HepG2 (cell line): Measurements from ENCODE around the gene AWAT2. TPM values are rescaled to one million over a fixed set of nuclear protein-coding genes. Genes with fewer than 3 reads are reported as not detected.
A peak's percentile ranks its signal among the peaks of the same experiment; 100 is the strongest.

Source experiments
- ATAC-seq: fragments of 200-7000 bp; cut with Tn5 transposase; 3 replicates; pipeline ENCODE4 v1.9.1; 2020; ENCODE audit warnings: mild to moderate bottlenecking, moderate library complexity
- BruUV-seq: library from RNA; stranded (reverse); fragments of 400-500 nt; replicated peaks from 2 replicates; lab custom pipeline; 2021; lab: Mats Ljungman, UMichigan
- CTCF ChIA-PET: fragments of 300-600 bp; formaldehyde crosslinking; extraction: SDS; loops from one replicate; lab custom pipeline; 2021; ENCODE audit warnings: low total read pairs, inconsistent platforms, low intra/inter-chr PET ratio; lab: Yijun Ruan, JAX
- POLR2A ChIA-PET: fragments of 350-600 bp; sonication (Branson Sonifier 250); formaldehyde crosslinking; loops from one replicate; lab custom pipeline; 2020; ENCODE audit warnings: antibody characterized with exemption, inconsistent platforms; lab: Yijun Ruan, JAX
- DNase-seq: peaks from one replicate; pipeline ENCODE4 v3.0.0-alpha.2; 2015; ENCODE audit warnings: low spot score
- FAIRE-seq: peaks from 3 replicates; lab custom pipeline; 2011; peaks lifted over from hg19 to GRCh38; lab: Jason Lieb, UNC
- H2AFZ ChIP-seq: one replicate; pipeline ENCODE4 v1.6.1; 2011; ENCODE audit warnings: low read length, inconsistent platforms
- H3K27ac ChIP-seq: fragments of 300-600 bp; 3 replicates; pipeline ENCODE4 v1.8.0; 2011; ENCODE audit warnings: mixed run types, mild to moderate bottlenecking, mixed read lengths, low read length, inconsistent platforms; ENCODE audit not compliant: insufficient read depth; ENCODE audit errors: extremely low read length
- H3K27me3 ChIP-seq, 2 experiments: fragments of 200-600 bp in 1 of 2; 2 replicates in 1 of 2; 3 replicates in 1 of 2; pipeline versions ENCODE4 v1.6.0 to v1.8.0; 2011; ENCODE audit warnings: low read length in 2 of 2, mild to moderate bottlenecking in 2 of 2, moderate library complexity in 2 of 2, inconsistent platforms in 1 of 2; ENCODE audit not compliant: insufficient read depth in 2 of 2, control insufficient read depth in 1 of 2
- H3K36me3 ChIP-seq, 2 experiments: fragments of 200-600 bp in 1 of 2; replicated peaks in 1 of 2; 2 replicates in 1 of 2; 3 replicates in 1 of 2; pipeline versions ENCODE4 v1.5.1 to v1.8.0; 2011; ENCODE audit warnings: low read length in 2 of 2, inconsistent platforms in 1 of 2; ENCODE audit not compliant: insufficient read depth in 2 of 2, control insufficient read depth in 1 of 2
- H3K4me1 ChIP-seq: 2 replicates; pipeline ENCODE4 v1.5.1; 2012; ENCODE audit warnings: low read length, inconsistent platforms; ENCODE audit not compliant: insufficient read depth
- H3K4me2 ChIP-seq: 2 replicates; pipeline ENCODE4 v1.6.0; 2011; ENCODE audit warnings: low read depth, low read length, inconsistent platforms
- H3K4me3 ChIP-seq, 3 experiments: fragments of 200-600 bp in 1 of 3; sonication (generic), shearing (Covaris generic) in 1 of 3; replicated peaks in 1 of 3; 2 replicates each; pipeline ENCODE4 v1.5.1; 2011 to 2016; ENCODE audit warnings: low read length in 3 of 3, inconsistent platforms in 2 of 3, low read depth in 2 of 3, mild to moderate bottlenecking in 2 of 3, control low read depth in 1 of 3, mixed read lengths in 1 of 3; ENCODE audit not compliant: insufficient read depth in 1 of 3
- H3K79me2 ChIP-seq: one replicate; pipeline ENCODE4 v1.6.1; 2011; ENCODE audit warnings: low read length, inconsistent platforms; ENCODE audit not compliant: insufficient read depth
- H3K9ac ChIP-seq: 2 replicates; pipeline ENCODE4 v1.6.0; 2011; ENCODE audit warnings: mild to moderate bottlenecking, low read depth, low read length, inconsistent platforms; ENCODE audit not compliant: insufficient read depth
- H3K9me3 ChIP-seq: 2 replicates; pipeline ENCODE4 v1.5.1; 2012; ENCODE audit warnings: mild to moderate bottlenecking, low read length
- H4K20me1 ChIP-seq: 2 replicates; pipeline ENCODE4 v1.6.0; 2011; ENCODE audit warnings: inconsistent platforms, mild to moderate bottlenecking, low read length, moderate library complexity; ENCODE audit not compliant: insufficient read depth
- CHD2 ChIP-seq: IDR thresholded peaks from 2 replicates; pipeline ENCODE4 v1.6.1; 2011; ENCODE audit warnings: low read depth, low read length, improper control_type of control experiment
- FOSL1 ChIP-seq: sonication (generic); formaldehyde crosslinking; IDR thresholded peaks from 2 replicates; pipeline ENCODE4 v1.9.0; 2021; ENCODE audit warnings: missing genetic modification reagents, borderline replicate concordance
- GATAD2A ChIP-seq: IDR thresholded peaks from 2 replicates; pipeline ENCODE4 v1.6.1; 2016
- JUNB ChIP-seq: sonication (generic); formaldehyde crosslinking; IDR thresholded peaks from 2 replicates; pipeline ENCODE4 v1.8.0; 2022; ENCODE audit warnings: missing genetic modification reagents, mild to moderate bottlenecking, borderline replicate concordance
- KLF12 ChIP-seq: sonication (generic); formaldehyde crosslinking; IDR thresholded peaks from 2 replicates; pipeline ENCODE4 v1.4.0; 2020; ENCODE audit warnings: missing genetic modification reagents, borderline replicate concordance
- KLF9 ChIP-seq: IDR thresholded peaks from 2 replicates; pipeline ENCODE4 v1.6.1; 2016; ENCODE audit warnings: low read depth
- PHB2 ChIP-seq: fragments of 450-650 bp; IDR thresholded peaks from 2 replicates; pipeline ENCODE4 v1.6.1; 2018; ENCODE audit not compliant: partially characterized antibody
- RNF2 ChIP-seq: fragments of 450-650 bp; conservative IDR thresholded peaks from 2 replicates; pipeline ENCODE4 v1.6.1; 2016; ENCODE audit warnings: low read depth
- RXRB ChIP-seq: IDR thresholded peaks from 2 replicates; pipeline ENCODE4 v1.6.1; 2016; ENCODE audit warnings: borderline replicate concordance, missing genetic modification reagents, missing compliant biosample characterization
- SETDB1 ChIP-seq: sonication (generic); formaldehyde crosslinking; IDR thresholded peaks from 2 replicates; pipeline ENCODE4 v1.5.1; 2020; ENCODE audit warnings: missing genetic modification reagents, mild to moderate bottlenecking, borderline replicate concordance
- U2AF2 ChIP-seq: fragments of 200-400 bp; formaldehyde crosslinking; IDR thresholded peaks from 2 replicates; pipeline ENCODE4 v1.6.1; 2017; ENCODE audit warnings: low read depth, mild to moderate bottlenecking, low read length
- ZNF30 ChIP-seq: sonication (generic); formaldehyde crosslinking; IDR thresholded peaks from 2 replicates; pipeline ENCODE4 v1.5.0; 2020; ENCODE audit warnings: mild to moderate bottlenecking, missing genetic modification reagents
- ZNF335 ChIP-seq: sonication (generic); formaldehyde crosslinking; IDR thresholded peaks from 2 replicates; pipeline ENCODE4 v1.4.0; 2020; ENCODE audit warnings: missing genetic modification reagents
- ZNF441 ChIP-seq: sonication (generic); formaldehyde crosslinking; IDR thresholded peaks from 2 replicates; pipeline ENCODE4 v1.7.0; 2021; ENCODE audit warnings: missing genetic modification reagents, borderline replicate concordance
- ZNF501 ChIP-seq: sonication (generic); formaldehyde crosslinking; IDR thresholded peaks from 2 replicates; pipeline ENCODE4 v1.5.1; 2020; ENCODE audit warnings: mild to moderate bottlenecking, moderate library complexity, missing genetic modification reagents
- ZNF737 ChIP-seq: sonication (generic); formaldehyde crosslinking; IDR thresholded peaks from 2 replicates; pipeline ENCODE4 v1.5.0; 2020; ENCODE audit warnings: missing genetic modification reagents, mild to moderate bottlenecking, borderline replicate concordance
- WGBS: methylation state at CpG from one replicate; pipeline ENCODE4 v1.1.6; 2017; ENCODE audit warnings: low lambda C conversion rate; 5-methylcytosine and 5-hydroxymethylcytosine counted together
- in situ Hi-C: cut with HindIII; loops from 2 replicates; pipeline ENCODE4 v1.10.0; 2017; ENCODE audit warnings: low pct_unique_long_range_greater_than_20kb; ENCODE audit not compliant: extremely low pct_ligation_motif_present
- intact Hi-C: fragments of 100-400 bp; cut with micrococcal nuclease; formaldehyde crosslinking; loops from one replicate; pipeline ENCODE4 v1.10.0; 2022; ENCODE audit not compliant: unreplicated experiment
- polyA plus RNA-seq, 8 experiments: library from polyadenylated mRNA; depleted of rRNA in 3 of 8; stranded (reverse) in 7 of 8; unstranded in 1 of 8; fragments of >200 nt; fragmentation: Illumina TruSeq in 4 of 8; extraction: Trizol in 4 of 8; gene quantifications; 2 replicates each; pipeline versions ENCODE4 v1.2.1 to v1.2.3, GENCODE V29; 2011 to 2016; ENCODE audit warnings: low read depth in 4 of 8, missing spikeins in 1 of 8, mixed read lengths in 1 of 8; ENCODE audit not compliant: insufficient read depth in 1 of 8
- total RNA-seq, 5 experiments: library from RNA; depleted of rRNA; stranded (reverse); fragments of >200 nt; fragmentation: Illumina TruSeq; extraction: Trizol; gene quantifications; 2 replicates each; pipeline ENCODE4 v1.2.3, GENCODE V29; 2016; ENCODE audit warnings: low read depth in 1 of 5

AWAT2 gene
- total and polyA plus RNA-seq, 2 of the 13 experiments (the other 11 are each of a cell fraction or from before 2014, with no cell fraction given) = not detected

DNA sequence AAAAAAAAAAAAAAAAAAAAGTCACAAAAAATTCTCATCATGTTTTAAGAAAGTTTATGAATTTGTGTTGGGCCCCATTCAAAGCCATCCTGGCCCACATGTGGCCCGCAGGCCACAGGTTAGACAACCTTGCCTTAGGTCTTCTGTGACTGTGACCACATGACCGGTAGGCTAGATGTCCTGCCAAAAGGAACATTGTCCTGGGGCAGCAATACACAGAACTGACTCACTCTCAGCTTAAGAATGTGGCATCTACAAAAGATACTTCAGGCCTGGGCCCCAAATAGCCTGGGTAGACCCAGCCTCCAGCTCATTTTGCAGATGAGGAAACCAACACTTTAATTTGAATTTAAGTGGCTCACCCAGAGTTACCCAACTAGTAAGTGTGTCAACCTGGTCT is 10.0 kb downstream of the AWAT2 start (continued):
- no peak for TF ChIP-seq ZNF441 (CRISPR knock-in tag)
- no peak for TF ChIP-seq U2AF2
- TF ChIP-seq FOSL1 (CRISPR knock-in tag) = no peak
- no peak for TF ChIP-seq KLF12 (CRISPR knock-in tag)
- no peak for TF ChIP-seq ZNF737 (CRISPR knock-in tag)

DNA sequence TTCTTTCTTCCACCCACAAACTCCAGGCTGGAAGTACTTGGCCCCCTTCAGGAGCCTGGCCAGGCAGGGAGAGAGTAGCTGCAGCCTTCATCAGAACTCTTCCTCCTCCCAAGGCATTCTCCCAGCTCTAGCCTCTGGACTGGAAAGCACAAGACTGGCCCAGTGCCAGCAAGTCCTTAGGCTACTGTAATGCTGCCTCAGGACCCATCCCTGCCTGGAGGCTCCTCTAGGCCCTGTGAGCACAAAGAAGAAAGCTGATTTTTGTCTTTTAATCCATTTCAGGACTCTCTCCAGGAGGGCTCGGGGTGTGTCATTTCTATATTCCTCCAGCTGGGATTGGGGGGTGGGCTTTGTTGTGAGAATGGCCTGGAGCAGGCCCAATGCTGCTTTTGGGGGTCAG is 10.8 kb downstream of the AWAT2 start:
- no peak overlapping the region for H3K9ac ChIP-seq
- no CpG with 5 or more reads among the region's 1 CpG for WGBS
- no peaks in the 10 kb centered on the region for H3K79me2 ChIP-seq
- H3K9me3 ChIP-seq = no peaks in the 10 kb centered on the region
- H3K27ac ChIP-seq = no peak overlapping the region
- DNase-seq (no peak), FAIRE-seq (no peak), ATAC-seq (no peak; the same call in none of the 3 replicates)
- ChIA-PET CTCF (no interaction called here), POLR2A (no interaction called here)
- BruUV-seq = no TSS peak
- in situ Hi-C loops = loop anchor here (10.0 kb wide), 1 partner anchor 56 kb away; no protein-coding TSS in a partner anchor
- H3K27me3 ChIP-seq = no peaks in the 10 kb centered on the region
- no peaks in the 10 kb centered on the region for H3K36me3 ChIP-seq
- peak overlapping the region; percentile 27; the same call in 1 of the 2 replicates for H3K4me2 ChIP-seq
- H4K20me1 ChIP-seq = no peaks in the 10 kb centered on the region
- no peak for TF ChIP-seq PHB2
- no peak for TF ChIP-seq GATAD2A (CRISPR knock-in tag)
- TF ChIP-seq SETDB1 (CRISPR knock-in tag) = no peak
- TF ChIP-seq JUNB = no peak
- TF ChIP-seq KLF9 (CRISPR knock-in tag) = no peak
- TF ChIP-seq ZNF30 (CRISPR knock-in tag) = no peak
- no peak for TF ChIP-seq ZNF501 (CRISPR knock-in tag)
- no peak for TF ChIP-seq RNF2
- TF ChIP-seq RXRB (CRISPR knock-in tag) = no peak
- no peak for TF ChIP-seq ZNF335 (CRISPR knock-in tag)
- TF ChIP-seq CHD2 = no peak
- H2AFZ ChIP-seq = no peak overlapping the region
- intact Hi-C loops = no loop called here
- peaks cover 17% of the 10 kb centered on the region for H3K4me1 ChIP-seq
- H3K4me3 ChIP-seq = no peak overlapping the region
